Measurements from ENCODE around the gene SLC1A3. TPM values are rescaled to one million over a fixed set of nuclear protein-coding genes. Genes with fewer than 3 reads are reported as not detected.

SLC1A3 gene
- total RNA-seq, 2 donors from 2014 or later = 11.2 to 18.5 TPM

- DNase-seq = no peak
- Histone ChIP-seq H3K4me3 (no peak overlapping the region), H3K9me3 (no peaks in the 10 kb centered on the region), H3K27me3 (no peaks in the 10 kb centered on the region), H3K36me3 (replicated peaks in 1 of 2; ENCODE audit: insufficient read depth in 1 of 2, low read depth in 2 of 2) (no peaks in the 10 kb centered on the region), H3K27ac (no peak overlapping the region), H3K4me1 (no peaks in the 10 kb centered on the region)
- no peak for TF ChIP-seq POLR2A (IDR thresholded peaks at IDR 0.05)
- TF ChIP-seq CTCF (IDR thresholded peaks at IDR 0.05) = no peak
- WGBS, 2 donors = 81 to 82% methylated on average over 9 of the region's 9 CpGs
- no peak for ATAC-seq
- intact Hi-C loops (cut with DNase I) = no loop called here
These were observed 77.5 kb downstream of the SLC1A3 start for GRCh38 chr5:36683821-36684434.

GRCh38 chr5:36685631-36686288 lies 79.4 kb downstream of the SLC1A3 start:
- TF ChIP-seq CTCF (IDR thresholded peaks at IDR 0.05) = no peak
- TF ChIP-seq POLR2A (IDR thresholded peaks at IDR 0.05) = no peak
- intact Hi-C loops (cut with DNase I) = no loop called here
- WGBS, 2 donors = 70 to 71% methylated on average over 13 of the region's 13 CpGs
- Histone ChIP-seq H3K36me3 (replicated peaks in 1 of 2; ENCODE audit: insufficient read depth in 1 of 2, low read depth in 2 of 2) (no peaks in the 10 kb centered on the region), H3K4me3 (no peak overlapping the region), H3K27me3 (no peaks in the 10 kb centered on the region), H3K27ac (peak overlapping the region in 1 of 4 donors; percentile 20), H3K9me3 (no peaks in the 10 kb centered on the region), H3K4me1 (peaks cover 10% of the 10 kb centered on the region)
- ATAC-seq (no peak), DNase-seq (peak in 1 of 4 donors; percentile 44)

GRCh38 chr5:36686881-36687280 lies 80.5 kb downstream of the SLC1A3 start:
- DNase-seq (no peak), ATAC-seq (no peak)
- intact Hi-C loops (cut with DNase I) = no loop called here
- Histone ChIP-seq H3K4me1 (peaks cover 11% of the 10 kb centered on the region), H3K27ac (no peak overlapping the region), H3K4me3 (no peak overlapping the region), H3K27me3 (no peaks in the 10 kb centered on the region), H3K36me3 (replicated peaks in 1 of 2; ENCODE audit: insufficient read depth in 1 of 2, low read depth in 2 of 2) (no peaks in the 10 kb centered on the region), H3K9me3 (no peaks in the 10 kb centered on the region)
- WGBS, 2 donors = 63 to 71% methylated on average over 3 of the region's 3 CpGs
- TF ChIP-seq POLR2A (IDR thresholded peaks at IDR 0.05) (no peak), CTCF (IDR thresholded peaks at IDR 0.05) (no peak)

- ATAC-seq (no peak), DNase-seq (no peak)
- H3K4me3 ChIP-seq = no peak overlapping the region
- H3K9me3 ChIP-seq = no peaks in the 10 kb centered on the region
- no peak overlapping the region for H3K27ac ChIP-seq
- peaks cover 0 to 5% of the 10 kb centered on the region in 2 donors for H3K27me3 ChIP-seq
- H3K4me1 ChIP-seq = peaks cover 20% of the 10 kb centered on the region
- H3K36me3 ChIP-seq (replicated peaks in 1 of 2; ENCODE audit: insufficient read depth in 1 of 2, low read depth in 2 of 2) = no peaks in the 10 kb centered on the region
- intact Hi-C loops (cut with DNase I) = no loop called here
- 77 to 81% methylated on average over 6 of the region's 6 CpGs for WGBS, 2 donors
- TF ChIP-seq POLR2A (IDR thresholded peaks at IDR 0.05) (no peak), CTCF (IDR thresholded peaks at IDR 0.05) (peak in 1 of 7 experiments; percentile 11)
These were observed 82.3 kb downstream of the SLC1A3 start for GRCh38 chr5:36688722-36689121.

All from body of pancreas (tissue), 4 donors.